A549 (cell line): Measurements from ENCODE around the gene STAG3. TPM values are rescaled to one million over a fixed set of nuclear protein-coding genes. Genes with fewer than 3 reads are reported as not detected.

Experiments
- ATAC-seq, 2 experiments: fragments of 200-7000 bp in 1 of 2; fragments of >200 bp in 1 of 2; cut with Nextera tagmentation in 1 of 2; cut with Tn5 transposase in 1 of 2; 3 replicates each; pipeline versions ENCODE4 v1.8.0 to v1.9.1; 2018 to 2020; ENCODE audit warnings: mild to moderate bottlenecking in 1 of 2, moderate library complexity in 1 of 2
- CTCF ChIA-PET: fragments of 300-600 bp; sonication (Branson Sonifier 250); formaldehyde crosslinking; extraction: SDS; loops from one replicate; lab custom pipeline; 2021; ENCODE audit warnings: antibody characterized with exemption, inconsistent platforms; lab: Yijun Ruan, JAX
- POLR2A ChIA-PET: fragments of 350-600 bp; formaldehyde crosslinking; extraction: SDS; loops from one replicate; lab custom pipeline; 2021; ENCODE audit warnings: antibody characterized with exemption, inconsistent platforms; lab: Yijun Ruan, JAX
- DNase-seq, 2 experiments: peaks; one replicate each; pipeline versions ENCODE4 v3.0.0 to v3.0.0-alpha.2; 2011 to 2016; ENCODE audit warnings: low read depth in 1 of 2, low spot score in 1 of 2
- FAIRE-seq: peaks from 2 replicates; lab custom pipeline; 2011; peaks lifted over from hg19 to GRCh38; lab: Jason Lieb, UNC
- H3K27ac ChIP-seq, 2 experiments: fragments of >200 bp; sonication (Bioruptor Twin); formaldehyde crosslinking; 3 replicates each; pipeline ENCODE4 v1.5.1; 2016 to 2017
- H3K4me1 ChIP-seq: fragments of >200 bp; sonication (Bioruptor Twin); formaldehyde crosslinking; 3 replicates; pipeline ENCODE4 v1.6.1; 2016
- H3K4me2 ChIP-seq: fragments of >200 bp; sonication (Bioruptor Twin); formaldehyde crosslinking; 3 replicates; pipeline ENCODE4 v1.6.1; 2016
- H3K4me3 ChIP-seq: fragments of >200 bp; sonication (Bioruptor Twin); formaldehyde crosslinking; 3 replicates; pipeline ENCODE4 v1.5.1; 2016
- H3K9me3 ChIP-seq: fragments of >200 bp; sonication (Bioruptor Twin); formaldehyde crosslinking; 3 replicates; pipeline ENCODE4 v1.6.1; 2016
- CBX2 ChIP-seq: fragments of 200-600 bp; sonication (generic); IDR thresholded peaks from 2 replicates; pipeline ENCODE4 v1.6.1; 2016; ENCODE audit warnings: low read depth, mild to moderate bottlenecking, borderline replicate concordance
- CEBPB ChIP-seq, 2 experiments: fragments of >200 bp in 1 of 2; sonication (Bioruptor Twin) in 1 of 2; formaldehyde crosslinking in 1 of 2; IDR thresholded peaks; 2 replicates each; pipeline ENCODE4 v1.6.1; 2012 to 2016
- CHD2 ChIP-seq: fragments of 150-350 bp; IDR thresholded peaks from 2 replicates; pipeline ENCODE4 v1.6.1; 2014; ENCODE audit warnings: low read length; ENCODE audit not compliant: partially characterized antibody
- EHMT2 ChIP-seq: fragments of 200-600 bp; sonication (generic); IDR thresholded peaks from 2 replicates; pipeline ENCODE4 v1.6.1; 2016; ENCODE audit warnings: antibody characterized with exemption, low read depth, mild to moderate bottlenecking, moderate library complexity
- ESRRA ChIP-seq: fragments of 150-350 bp; IDR thresholded peaks from 2 replicates; pipeline ENCODE4 v1.6.1; 2014; ENCODE audit warnings: mild to moderate bottlenecking, low read length, borderline replicate concordance
- FOSL2 ChIP-seq, 2 experiments: fragments of 450-650 bp in 1 of 2; fragments of >200 bp in 1 of 2; sonication (Bioruptor Twin) in 1 of 2; formaldehyde crosslinking; IDR thresholded peaks; 2 replicates each; pipeline versions ENCODE4 v1.5.0 to v1.6.1; 2016 to 2020; ENCODE audit warnings: mild to moderate bottlenecking in 1 of 2, moderate library complexity in 1 of 2
- FOXS1 ChIP-seq: fragments of 250-450 bp; sonication (Bioruptor Pico); IDR thresholded peaks from 2 replicates; pipeline ENCODE4 v1.5.0; 2020; ENCODE audit warnings: mild to moderate bottlenecking, moderate library complexity
- HEYL ChIP-seq: fragments of 250-450 bp; sonication (Bioruptor Pico); IDR thresholded peaks from 2 replicates; pipeline ENCODE4 v1.8.0; 2021; ENCODE audit warnings: mild to moderate bottlenecking, moderate library complexity
- HMGXB4 ChIP-seq: fragments of 250-450 bp; sonication (Bioruptor Pico); IDR thresholded peaks from 2 replicates; pipeline ENCODE4 v1.5.0; 2021; ENCODE audit warnings: mild to moderate bottlenecking, moderate library complexity, borderline replicate concordance
- HOXB13 ChIP-seq: fragments of 250-450 bp; sonication (Bioruptor Pico); IDR thresholded peaks from 2 replicates; pipeline ENCODE4 v1.5.0; 2020; ENCODE audit warnings: low read depth, mild to moderate bottlenecking, moderate library complexity
- HOXB5 ChIP-seq: fragments of 250-450 bp; sonication (Bioruptor Pico); IDR thresholded peaks from 2 replicates; pipeline ENCODE4 v1.5.0; 2020; ENCODE audit warnings: mild to moderate bottlenecking, moderate library complexity
- JUN ChIP-seq, 2 experiments: fragments of >200 bp; sonication (Bioruptor Twin); formaldehyde crosslinking; IDR thresholded peaks; 2 replicates in 1 of 2; 3 replicates in 1 of 2; pipeline ENCODE4 v1.6.1; 2016 to 2017
- KDM5A ChIP-seq: fragments of 200-600 bp; sonication (generic); IDR thresholded peaks from 2 replicates; pipeline ENCODE4 v1.6.1; 2016; ENCODE audit warnings: antibody characterized with exemption, mild to moderate bottlenecking
- MAFK ChIP-seq: fragments of 450-650 bp; IDR thresholded peaks from 2 replicates; pipeline ENCODE4 v1.6.1; 2014; ENCODE audit not compliant: partially characterized antibody
- NPAS2 ChIP-seq: fragments of 250-450 bp; sonication (Bioruptor Pico); IDR thresholded peaks from 2 replicates; pipeline ENCODE4 v1.8.0; 2022; ENCODE audit warnings: mild to moderate bottlenecking, moderate library complexity, borderline replicate concordance
- NR3C1 ChIP-seq: fragments of >200 bp; sonication (Bioruptor Twin); formaldehyde crosslinking; IDR thresholded peaks from 3 replicates; pipeline ENCODE4 v1.6.1; 2017
- POLR2A ChIP-seq: IDR thresholded peaks from 2 replicates; pipeline ENCODE4 v1.6.1; 2012; ENCODE audit warnings: mild to moderate bottlenecking, low read length
- POLR2AphosphoS2 ChIP-seq: conservative IDR thresholded peaks from 2 replicates; pipeline ENCODE4 v1.6.1; 2012; ENCODE audit warnings: low read length, improper control_type of control experiment, inconsistent platforms
- RAD21 ChIP-seq, 2 experiments: fragments of >200 bp in 1 of 2; sonication (Bioruptor Twin) in 1 of 2; formaldehyde crosslinking in 1 of 2; IDR thresholded peaks in 1 of 2; conservative IDR thresholded peaks in 1 of 2; 2 replicates in 1 of 2; 3 replicates in 1 of 2; pipeline ENCODE4 v1.6.1; 2012 to 2018; ENCODE audit warnings: inconsistent platforms in 1 of 2
- RARB ChIP-seq: fragments of 250-450 bp; sonication (Bioruptor Pico); IDR thresholded peaks from 2 replicates; pipeline ENCODE4 v1.8.0; 2021; ENCODE audit warnings: mild to moderate bottlenecking, moderate library complexity
- SMC3 ChIP-seq: fragments of >200 bp; sonication (Bioruptor Twin); formaldehyde crosslinking; IDR thresholded peaks from 3 replicates; pipeline ENCODE4 v1.6.1; 2018; ENCODE audit warnings: inconsistent platforms
- SREBF2 ChIP-seq: fragments of 450-650 bp; IDR thresholded peaks from 2 replicates; pipeline ENCODE4 v1.6.1; 2014; ENCODE audit warnings: mild to moderate bottlenecking, moderate library complexity
- ZFP36 ChIP-seq: fragments of 450-650 bp; IDR thresholded peaks from 2 replicates; pipeline ENCODE4 v1.6.1; 2014; ENCODE audit warnings: borderline replicate concordance; ENCODE audit not compliant: partially characterized antibody
- ZSCAN20 ChIP-seq: fragments of 250-450 bp; sonication (Bioruptor Pico); IDR thresholded peaks from 2 replicates; pipeline ENCODE4 v1.8.0; 2022; ENCODE audit warnings: mild to moderate bottlenecking, moderate library complexity
- WGBS: methylation state at CpG from one replicate; pipeline ENCODE4 v1.1.6; 2017; ENCODE audit errors: missing lambda C conversion rate; 5-methylcytosine and 5-hydroxymethylcytosine counted together
- polyA plus RNA-seq, 4 experiments: library from polyadenylated mRNA; depleted of rRNA in 3 of 4; stranded (reverse); fragments of >200 nt; fragmentation: RNase III in 1 of 4; extraction: RNeasy Plus Mini Kit Qiagen cat#74134 plus additional on column Dnase treatment in 1 of 4; gene quantifications; 2 replicates in 3 of 4; 3 replicates in 1 of 4; pipeline ENCODE4 v1.2.3, GENCODE V29; 2011 to 2017
- TF ChIP-seq, protein P1 (sequence below): fragments of >200 bp; sonication (Bioruptor Twin); formaldehyde crosslinking; IDR thresholded peaks from 2 replicates; pipeline ENCODE4 v1.6.1; 2016
- TF ChIP-seq, protein P2 (sequence below): fragments of 150-350 bp; IDR thresholded peaks from 2 replicates; pipeline ENCODE4 v1.6.1; 2014; ENCODE audit warnings: low read depth, mild to moderate bottlenecking, low read length
- TF ChIP-seq, protein P3 (sequence below): IDR thresholded peaks from 2 replicates; pipeline ENCODE4 v1.6.1; 2012
- TF ChIP-seq, protein P4 (sequence below): fragments of 200-600 bp; sonication (generic); IDR thresholded peaks from 2 replicates; pipeline ENCODE4 v1.6.1; 2016; ENCODE audit warnings: antibody characterized with exemption, mild to moderate bottlenecking, moderate library complexity

STAG3 gene
- polyA plus RNA-seq, 2 of the 4 experiments (the other 2 are of a cell fraction) = 0.25 to 0.50 TPM

GRCh38 chr7:100247152-100247757, 69.5 kb downstream of the STAG3 start (continued):
- TF ChIP-seq, protein P1, sequence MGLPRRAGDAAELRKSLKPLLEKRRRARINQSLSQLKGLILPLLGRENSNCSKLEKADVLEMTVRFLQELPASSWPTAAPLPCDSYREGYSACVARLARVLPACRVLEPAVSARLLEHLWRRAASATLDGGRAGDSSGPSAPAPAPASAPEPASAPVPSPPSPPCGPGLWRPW = no peak
- TF ChIP-seq JUN (IDR thresholded peaks at IDR 0.05) (peak; percentile 56 to 75; a peak in 3 of 5 replicates), HMGXB4 (CRISPR knock-in tag) (no peak), FOXS1 (CRISPR knock-in tag) (no peak), CEBPB (IDR thresholded peaks at IDR 0.05) (peak in 1 of 2 experiments; percentile 53; a peak in 1 of 4 replicates), SMC3 (no peak), HEYL (CRISPR knock-in tag) (peak; percentile 67; the same call in 1 of the 2 replicates), POLR2A (no peak), RARB (CRISPR knock-in tag) (0 out of 2 replicates have a peak, but pooled peaks have one; percentile 20), MAFK (peak; percentile 90)

DNA sequence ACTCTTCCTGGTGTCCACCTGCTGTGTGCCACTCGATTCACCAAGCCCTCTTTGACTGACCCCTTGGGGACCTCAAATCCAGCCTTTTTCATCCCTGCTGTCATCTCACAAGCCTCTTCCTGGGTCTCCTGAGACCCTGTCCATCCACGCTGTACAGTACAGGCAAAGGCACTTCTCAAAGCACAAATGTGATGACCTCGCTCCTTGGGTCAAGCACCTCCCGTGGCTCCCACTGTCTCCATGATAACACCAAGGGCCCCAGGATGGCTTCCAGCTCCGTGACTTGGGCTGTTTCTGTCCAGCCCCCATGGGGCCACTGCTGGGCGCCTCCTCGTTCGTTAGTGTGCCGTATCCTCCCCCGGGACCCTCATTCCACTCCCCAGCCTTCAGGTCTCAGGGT, 70.8 kb downstream of the STAG3 start:
- FAIRE-seq (no peak), DNase-seq (no peak), ATAC-seq (no peak)
- Histone ChIP-seq H3K9me3 (no peaks in the 10 kb centered on the region), H3K27ac (peak overlapping the region; percentile 86 to 96), H3K4me2 (peak overlapping the region; percentile 75), H3K4me1 (peaks cover 68% of the 10 kb centered on the region), H3K4me3 (no peak overlapping the region)
- ChIA-PET CTCF (no interaction called here), POLR2A (no interaction called here)
- WGBS = 74% methylated on average over 10 of the region's 10 CpGs
- TF ChIP-seq HOXB5 (CRISPR knock-in tag) (no peak), FOSL2 (IDR thresholded peaks at IDR 0.05) (no peak), FOSL2 (CRISPR knock-in tag; IDR thresholded peaks at IDR 0.05) (no peak), POLR2AphosphoS2 (no peak), EHMT2 (no peak), KDM5A (no peak), NPAS2 (CRISPR knock-in tag) (no peak), FOXS1 (CRISPR knock-in tag) (no peak), NR3C1 (no peak), SMC3 (no peak), RAD21 (conservative IDR thresholded peaks at IDR 0.05 in 1 of 2, IDR thresholded peaks at IDR 0.05 in 1 of 2) (no peak), ZSCAN20 (CRISPR knock-in tag) (no peak)
- TF ChIP-seq, protein P2, sequence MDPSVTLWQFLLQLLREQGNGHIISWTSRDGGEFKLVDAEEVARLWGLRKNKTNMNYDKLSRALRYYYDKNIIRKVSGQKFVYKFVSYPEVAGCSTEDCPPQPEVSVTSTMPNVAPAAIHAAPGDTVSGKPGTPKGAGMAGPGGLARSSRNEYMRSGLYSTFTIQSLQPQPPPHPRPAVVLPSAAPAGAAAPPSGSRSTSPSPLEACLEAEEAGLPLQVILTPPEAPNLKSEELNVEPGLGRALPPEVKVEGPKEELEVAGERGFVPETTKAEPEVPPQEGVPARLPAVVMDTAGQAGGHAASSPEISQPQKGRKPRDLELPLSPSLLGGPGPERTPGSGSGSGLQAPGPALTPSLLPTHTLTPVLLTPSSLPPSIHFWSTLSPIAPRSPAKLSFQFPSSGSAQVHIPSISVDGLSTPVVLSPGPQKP = no peak
- TF ChIP-seq, protein P1 = no peak

GRCh38 chr7:100257017-100257416, 79.3 kb downstream of the STAG3 start:
- Histone ChIP-seq H3K27ac (no peak overlapping the region), H3K4me2 (no peak overlapping the region), H3K4me1 (0 out of 3 replicates have a peak, but pooled peaks cover 6% of the 10 kb centered on the region), H3K9me3 (no peaks in the 10 kb centered on the region), H3K4me3 (no peak overlapping the region)
- CTCF ChIA-PET = no interaction called here
- ATAC-seq (no peak; a peak in 1 of 6 replicates), DNase-seq (no peak), FAIRE-seq (no peak)
- 90% methylated on average over 7 of the region's 7 CpGs for WGBS
- POLR2A ChIA-PET = no interaction called here
- TF ChIP-seq NPAS2 (CRISPR knock-in tag) (no peak), ZSCAN20 (CRISPR knock-in tag) (no peak), CBX2 (no peak), ESRRA (no peak), ZFP36 (no peak), CHD2 (no peak), MAFK (no peak), NR3C1 (no peak), SREBF2 (no peak), HOXB13 (CRISPR knock-in tag) (no peak)
- TF ChIP-seq, protein P3, sequence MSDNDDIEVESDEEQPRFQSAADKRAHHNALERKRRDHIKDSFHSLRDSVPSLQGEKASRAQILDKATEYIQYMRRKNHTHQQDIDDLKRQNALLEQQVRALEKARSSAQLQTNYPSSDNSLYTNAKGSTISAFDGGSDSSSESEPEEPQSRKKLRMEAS = no peak
- TF ChIP-seq, protein P4, sequence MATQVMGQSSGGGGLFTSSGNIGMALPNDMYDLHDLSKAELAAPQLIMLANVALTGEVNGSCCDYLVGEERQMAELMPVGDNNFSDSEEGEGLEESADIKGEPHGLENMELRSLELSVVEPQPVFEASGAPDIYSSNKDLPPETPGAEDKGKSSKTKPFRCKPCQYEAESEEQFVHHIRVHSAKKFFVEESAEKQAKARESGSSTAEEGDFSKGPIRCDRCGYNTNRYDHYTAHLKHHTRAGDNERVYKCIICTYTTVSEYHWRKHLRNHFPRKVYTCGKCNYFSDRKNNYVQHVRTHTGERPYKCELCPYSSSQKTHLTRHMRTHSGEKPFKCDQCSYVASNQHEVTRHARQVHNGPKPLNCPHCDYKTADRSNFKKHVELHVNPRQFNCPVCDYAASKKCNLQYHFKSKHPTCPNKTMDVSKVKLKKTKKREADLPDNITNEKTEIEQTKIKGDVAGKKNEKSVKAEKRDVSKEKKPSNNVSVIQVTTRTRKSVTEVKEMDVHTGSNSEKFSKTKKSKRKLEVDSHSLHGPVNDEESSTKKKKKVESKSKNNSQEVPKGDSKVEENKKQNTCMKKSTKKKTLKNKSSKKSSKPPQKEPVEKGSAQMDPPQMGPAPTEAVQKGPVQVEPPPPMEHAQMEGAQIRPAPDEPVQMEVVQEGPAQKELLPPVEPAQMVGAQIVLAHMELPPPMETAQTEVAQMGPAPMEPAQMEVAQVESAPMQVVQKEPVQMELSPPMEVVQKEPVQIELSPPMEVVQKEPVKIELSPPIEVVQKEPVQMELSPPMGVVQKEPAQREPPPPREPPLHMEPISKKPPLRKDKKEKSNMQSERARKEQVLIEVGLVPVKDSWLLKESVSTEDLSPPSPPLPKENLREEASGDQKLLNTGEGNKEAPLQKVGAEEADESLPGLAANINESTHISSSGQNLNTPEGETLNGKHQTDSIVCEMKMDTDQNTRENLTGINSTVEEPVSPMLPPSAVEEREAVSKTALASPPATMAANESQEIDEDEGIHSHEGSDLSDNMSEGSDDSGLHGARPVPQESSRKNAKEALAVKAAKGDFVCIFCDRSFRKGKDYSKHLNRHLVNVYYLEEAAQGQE = no peak
